GM23338 (cell line): ENCODE measurements around the gene IGSF9B. TPM values are rescaled to one million over a fixed set of nuclear protein-coding genes. Genes with fewer than 3 reads are reported as not detected.
A peak's percentile ranks its signal among the peaks of the same experiment; 100 is the strongest.

Experiments used
- ATAC-seq: fragments of 200-7000 bp; cut with Tn5 transposase; 3 replicates; pipeline ENCODE4 v1.9.1; 2020
- DNase-seq: peaks from one replicate; pipeline ENCODE4 v3.0.0-alpha.2; 2015; ENCODE audit warnings: low spot score
- H2AFZ ChIP-seq: fragments of 200-600 bp; sonication (generic); 2 replicates; pipeline ENCODE4 v1.8.0; 2016; ENCODE audit warnings: antibody characterized with exemption, mild to moderate bottlenecking, moderate library complexity
- H3F3A ChIP-seq: fragments of 200-600 bp; sonication (generic); replicated peaks from 2 replicates; pipeline ENCODE4 v1.8.0; 2017; ENCODE audit warnings: antibody characterized with exemption, mixed run types, low read depth
- H3K27ac ChIP-seq: fragments of 200-600 bp; sonication (generic); 2 replicates; pipeline ENCODE4 v1.6.1; 2016; ENCODE audit warnings: low read depth
- H3K27me3 ChIP-seq: fragments of 200-600 bp; sonication (generic); 2 replicates; pipeline ENCODE4 v1.8.0; 2016; ENCODE audit warnings: mild to moderate bottlenecking, mixed run types, moderate library complexity; ENCODE audit not compliant: insufficient read depth
- H3K36me3 ChIP-seq: fragments of 200-600 bp; sonication (generic); 2 replicates; pipeline ENCODE4 v1.8.0; 2016; ENCODE audit warnings: mild to moderate bottlenecking; ENCODE audit not compliant: insufficient read depth
- H3K4me1 ChIP-seq: fragments of 200-600 bp; sonication (generic); 2 replicates; pipeline ENCODE4 v1.8.0; 2016; ENCODE audit warnings: mild to moderate bottlenecking, moderate library complexity; ENCODE audit not compliant: insufficient read depth
- H3K4me2 ChIP-seq: fragments of 200-600 bp; sonication (generic); 2 replicates; pipeline ENCODE4 v1.7.1; 2017; ENCODE audit warnings: mixed run types
- H3K4me3 ChIP-seq: fragments of 200-600 bp; sonication (generic); 2 replicates; pipeline ENCODE4 v1.6.1; 2016; ENCODE audit warnings: mixed run types
- H3K79me2 ChIP-seq: fragments of 200-600 bp; sonication (generic); replicated peaks from 2 replicates; pipeline ENCODE4 v1.8.0; 2017; ENCODE audit warnings: mild to moderate bottlenecking; ENCODE audit not compliant: insufficient read depth
- H3K9me2 ChIP-seq: fragments of 200-600 bp; sonication (generic); 2 replicates; pipeline ENCODE4 v1.8.0; 2017; ENCODE audit not compliant: insufficient read depth
- H4K20me1 ChIP-seq: fragments of 200-600 bp; sonication (generic); replicated peaks from 2 replicates; pipeline ENCODE4 v1.8.0; 2017; ENCODE audit warnings: mild to moderate bottlenecking; ENCODE audit not compliant: insufficient read depth
- H3K27ac Mint-ChIP-seq: 2 replicates; pipeline ENCODE4 v1.8.0; 2020; ENCODE audit warnings: inconsistent platforms, mild to moderate bottlenecking, moderate library complexity, mixed read lengths
- H3K27me3 Mint-ChIP-seq: 3 replicates; pipeline ENCODE4 v1.8.0; 2022; ENCODE audit warnings: low read depth, mild to moderate bottlenecking, moderate library complexity, mixed read lengths, inconsistent platforms; ENCODE audit not compliant: insufficient read depth, poor library complexity
- H3K36me3 Mint-ChIP-seq: 3 replicates; pipeline ENCODE4 v1.8.0; 2021; ENCODE audit warnings: low read depth, mild to moderate bottlenecking, inconsistent platforms, moderate library complexity, mixed read lengths
- H3K4me1 Mint-ChIP-seq: 3 replicates; pipeline ENCODE4 v1.8.0; 2020; ENCODE audit warnings: mild to moderate bottlenecking, inconsistent platforms, mixed read lengths
- H3K4me3 Mint-ChIP-seq: 3 replicates; pipeline ENCODE4 v1.8.0; 2021; ENCODE audit warnings: moderate library complexity, mild to moderate bottlenecking, inconsistent platforms, mixed read lengths
- H3K9me3 Mint-ChIP-seq: 3 replicates; pipeline ENCODE4 v1.8.0; 2020; ENCODE audit warnings: moderate library complexity, mild to moderate bottlenecking, inconsistent platforms, mixed read lengths
- CREB1 ChIP-seq: fragments of 250-450 bp; sonication (Bioruptor Pico); IDR thresholded peaks from 2 replicates; pipeline ENCODE4 v1.5.0; 2020; ENCODE audit warnings: low read depth, mild to moderate bottlenecking, moderate library complexity
- CTCF ChIP-seq, 2 experiments: fragments of 200-600 bp in 1 of 2; sonication (generic) in 1 of 2; conservative IDR thresholded peaks; 2 replicates each; pipeline versions ENCODE4 v1.5.1 to v1.6.1; 2016 to 2017; ENCODE audit warnings: antibody characterized with exemption in 2 of 2, low read depth in 2 of 2, mild to moderate bottlenecking in 2 of 2, moderate library complexity in 1 of 2
- ETS1 ChIP-seq: IDR thresholded peaks from 2 replicates; pipeline ENCODE4 v1.6.1; 2016; ENCODE audit warnings: antibody characterized with exemption
- EZH2 ChIP-seq: fragments of 200-600 bp; sonication (generic); IDR thresholded peaks from one replicate; pipeline ENCODE4 v1.8.0; 2017; ENCODE audit warnings: antibody characterized with exemption, mild to moderate bottlenecking, low read depth; ENCODE audit not compliant: unreplicated experiment
- EZH2phosphoT487 ChIP-seq: fragments of 200-600 bp; sonication (generic); IDR thresholded peaks from one replicate; pipeline ENCODE4 v1.8.1; 2018; ENCODE audit warnings: antibody characterized with exemption; ENCODE audit not compliant: unreplicated experiment
- JUNB ChIP-seq: IDR thresholded peaks from one replicate; pipeline ENCODE4 v1.6.1; 2016; ENCODE audit warnings: antibody characterized with exemption; ENCODE audit not compliant: unreplicated experiment
- NANOG ChIP-seq: IDR thresholded peaks from 2 replicates; pipeline ENCODE4 v1.6.1; 2016; ENCODE audit warnings: antibody characterized with exemption, borderline replicate concordance
- POLR2AphosphoS5 ChIP-seq: IDR thresholded peaks from 2 replicates; pipeline ENCODE4 v1.6.1; 2016; ENCODE audit warnings: antibody characterized with exemption, low read depth
- REST ChIP-seq: IDR thresholded peaks from one replicate; pipeline ENCODE4 v1.6.1; 2018; ENCODE audit warnings: antibody characterized with exemption; ENCODE audit not compliant: unreplicated experiment
- STAT1 ChIP-seq: IDR thresholded peaks from one replicate; pipeline ENCODE4 v1.6.1; 2016; ENCODE audit warnings: antibody characterized with exemption; ENCODE audit not compliant: unreplicated experiment
- polyA plus RNA-seq: library from polyadenylated mRNA; unstranded; fragments of >200 nt; fragmentation: Nextera tagmentation; extraction: Ambion mirVana; gene quantifications from 2 replicates; pipeline ENCODE4 v1.2.1, GENCODE V29; 2016
- total RNA-seq: library from RNA; depleted of rRNA; stranded (reverse); fragments of >200 nt; shearing (Covaris generic); gene quantifications from 2 replicates; pipeline ENCODE4 v1.2.3, GENCODE V29; 2014

Gene IGSF9B
- total and polyA plus RNA-seq, 2 experiments from 2014 or later, result 8.7 to 51.2 TPM

- Histone ChIP-seq H3K4me2 (peak overlapping the region; percentile 79), H3K27ac (no peak overlapping the region; the same call in 1 of the 2 replicates), H4K20me1 (no peaks in the 10 kb centered on the region; the same call in 1 of the 2 replicates), H3K36me3 (peaks cover 6% of the 10 kb centered on the region), H2AFZ (no peak overlapping the region), H3K27me3 (no peaks in the 10 kb centered on the region), H3K79me2 (no peaks in the 10 kb centered on the region), H3K4me3 (peak overlapping the region; percentile 61), H3K9me2 (no peaks in the 10 kb centered on the region), H3F3A (no peaks in the 10 kb centered on the region), H3K4me1 (0 out of 2 replicates have a peak, but pooled peaks cover 11% of the 10 kb centered on the region)
- H3K9me3 Mint-ChIP-seq, result no peaks in the 10 kb centered on the region
- H3K27me3 Mint-ChIP-seq, result peaks cover 5% of the 10 kb centered on the region
- H3K4me3 Mint-ChIP-seq, result peak overlapping the region; percentile 47; the same call in 2 of the 3 replicates
- peaks cover 42% of the 10 kb centered on the region for H3K36me3 Mint-ChIP-seq
- no peak overlapping the region for H3K27ac Mint-ChIP-seq
- peaks cover 13% of the 10 kb centered on the region for H3K4me1 Mint-ChIP-seq
- no peak for TF ChIP-seq NANOG
- TF ChIP-seq POLR2AphosphoS5, result peak; percentile 36; the same call in 1 of the 2 replicates
- ATAC-seq (peak; percentile 17), DNase-seq (peak; percentile 56)
These were observed 37.2 kb downstream of the IGSF9B start for GRCh38 chr11:133919330-133920108.

- no peaks in the 10 kb centered on the region for H3K36me3 ChIP-seq
- ATAC-seq (peak; percentile 69), DNase-seq (peak; percentile 79)
- H2AFZ ChIP-seq, result no peak overlapping the region
- no peaks in the 10 kb centered on the region for H3K9me2 ChIP-seq
- peak overlapping the region; percentile 61 for H3K4me3 ChIP-seq
- Mint-ChIP-seq H3K36me3 (peaks cover 42% of the 10 kb centered on the region), H3K4me1 (peaks cover 13% of the 10 kb centered on the region), H3K27me3 (peaks cover 5% of the 10 kb centered on the region), H3K4me3 (peak overlapping the region; percentile 72; the same call in 2 of the 3 replicates), H3K27ac (no peak overlapping the region), H3K9me3 (no peaks in the 10 kb centered on the region)
- H3F3A ChIP-seq, result no peaks in the 10 kb centered on the region
- H3K4me2 ChIP-seq, result peak overlapping the region; percentile 79
- H3K27ac ChIP-seq, result no peak overlapping the region
- H3K4me1 ChIP-seq, result 0 out of 2 replicates have a peak, but pooled peaks cover 11% of the 10 kb centered on the region
- H3K79me2 ChIP-seq, result no peaks in the 10 kb centered on the region
- H4K20me1 ChIP-seq, result no peaks in the 10 kb centered on the region; the same call in 1 of the 2 replicates
- H3K27me3 ChIP-seq, result no peaks in the 10 kb centered on the region
- TF ChIP-seq EZH2phosphoT487, result no peak
- no peak for TF ChIP-seq CTCF (conservative IDR thresholded peaks at IDR 0.05; ENCODE audit: low read depth in 2 of 2)
- no peak for TF ChIP-seq JUNB
- TF ChIP-seq STAT1, result no peak
- TF ChIP-seq CREB1 (CRISPR knock-in tag), result no peak
- no peak for TF ChIP-seq REST
- TF ChIP-seq ETS1, result no peak
- no peak for TF ChIP-seq NANOG
- TF ChIP-seq EZH2, result no peak
These were observed 38.0 kb downstream of the IGSF9B start for GRCh38 chr11:133918608-133919260.
